Panc1 (cell line): Measurements from ENCODE around the gene ACSL1. TPM values are rescaled to one million over a fixed set of nuclear protein-coding genes. Genes with fewer than 3 reads are reported as not detected.

ENCODE experiments used
- ATAC-seq: fragments of 200-7000 bp; cut with Tn5 transposase; 2 replicates; pipeline ENCODE4 v1.9.1; 2020; ENCODE audit warnings: mild to moderate bottlenecking, moderate library complexity
- BruUV-seq: library from RNA; stranded (reverse); fragments of 400-500 nt; replicated peaks from 2 replicates; lab custom pipeline; 2021; lab: Mats Ljungman, UMichigan
- CTCF ChIA-PET: fragments of 300-600 bp; sonication (Branson Sonifier 250); formaldehyde crosslinking; loops from one replicate; lab custom pipeline; 2022; ENCODE audit warnings: antibody characterized with exemption; lab: Charles Lee
- POLR2A ChIA-PET: fragments of 300-600 bp; sonication (Branson Sonifier 250); formaldehyde crosslinking; loops from one replicate; lab custom pipeline; 2022; ENCODE audit warnings: antibody characterized with exemption; lab: Charles Lee
- DNase-seq: peaks from one replicate; pipeline ENCODE4 v3.0.0-alpha.2; 2010; ENCODE audit warnings: low read depth, low spot score
- H3K27ac ChIP-seq: 2 replicates; pipeline ENCODE4 v1.5.1; 2011; ENCODE audit warnings: mild to moderate bottlenecking, low read length, inconsistent platforms
- H3K27me3 ChIP-seq: fragments of 200-500 bp; sonication (Bioruptor generic); 2 replicates; pipeline ENCODE4 v1.6.0; 2014; ENCODE audit warnings: low read length, inconsistent platforms; ENCODE audit not compliant: control insufficient read depth, insufficient read depth
- H3K36me3 ChIP-seq: fragments of 200-500 bp; sonication (Bioruptor generic); 2 replicates; pipeline ENCODE4 v1.5.1; 2014; ENCODE audit warnings: inconsistent platforms, mild to moderate bottlenecking, low read length, moderate library complexity; ENCODE audit not compliant: control insufficient read depth, insufficient read depth
- H3K4me1 ChIP-seq: 2 replicates; pipeline ENCODE4 v1.5.1; 2011; ENCODE audit warnings: inconsistent platforms, mild to moderate bottlenecking, low read length, moderate library complexity; ENCODE audit not compliant: control insufficient read depth, insufficient read depth
- H3K4me3 ChIP-seq, 2 experiments: 2 replicates each; pipeline ENCODE4 v1.5.1; 2011 to 2012; ENCODE audit warnings: low read depth in 2 of 2, low read length in 2 of 2, mild to moderate bottlenecking in 2 of 2, inconsistent platforms in 1 of 2, moderate library complexity in 1 of 2
- H3K9me3 ChIP-seq: fragments of 200-500 bp; sonication (Bioruptor generic); 2 replicates; pipeline ENCODE4 v1.5.1; 2014; ENCODE audit warnings: low read depth, mild to moderate bottlenecking, inconsistent platforms, low read length, moderate library complexity; ENCODE audit not compliant: control insufficient read depth, insufficient read depth
- POLR2AphosphoS5 ChIP-seq: IDR thresholded peaks from 2 replicates; pipeline ENCODE4 v1.6.1; 2012; ENCODE audit warnings: mild to moderate bottlenecking, low read depth, low read length, moderate library complexity
- REST ChIP-seq, 2 experiments: IDR thresholded peaks; 2 replicates each; pipeline ENCODE4 v1.6.1; 2011 to 2012; ENCODE audit warnings: low read depth in 2 of 2, control low read depth in 1 of 2, low read length in 1 of 2, mild to moderate bottlenecking in 1 of 2, moderate library complexity in 1 of 2; ENCODE audit not compliant: insufficient read depth in 1 of 2
- SIN3A ChIP-seq: IDR thresholded peaks from 2 replicates; pipeline ENCODE4 v1.6.1; 2012; ENCODE audit warnings: low read depth, mild to moderate bottlenecking, low read length, moderate library complexity, borderline replicate concordance; ENCODE audit not compliant: insufficient read depth
- TCF7L2 ChIP-seq: IDR thresholded peaks from 2 replicates; pipeline ENCODE4 v1.6.1; 2011; ENCODE audit warnings: mild to moderate bottlenecking, low read depth, low read length, inconsistent platforms
- in situ Hi-C: cut with HindIII; loops from 2 replicates; pipeline ENCODE4 v1.10.0; 2016; ENCODE audit warnings: low sequenced_read_pairs, low pct_unique_long_range_greater_than_20kb
- intact Hi-C: fragments of 100-400 bp; cut with micrococcal nuclease; formaldehyde crosslinking; loops from one replicate; pipeline ENCODE4 v1.10.0; 2022; ENCODE audit not compliant: unreplicated experiment
- total RNA-seq: library from RNA; stranded (reverse); gene quantifications from one replicate; pipeline ENCODE4 v1.2.1, GENCODE V29; 2021; ENCODE audit not compliant: unreplicated experiment
- TF ChIP-seq, protein P1 (sequence below): fragments of 450-650 bp; IDR thresholded peaks from 2 replicates; pipeline ENCODE4 v1.5.1; 2017; ENCODE audit warnings: mild to moderate bottlenecking

Gene ACSL1
- total RNA-seq, 1 experiment from 2014 or later: 15.4 TPM

DNA sequence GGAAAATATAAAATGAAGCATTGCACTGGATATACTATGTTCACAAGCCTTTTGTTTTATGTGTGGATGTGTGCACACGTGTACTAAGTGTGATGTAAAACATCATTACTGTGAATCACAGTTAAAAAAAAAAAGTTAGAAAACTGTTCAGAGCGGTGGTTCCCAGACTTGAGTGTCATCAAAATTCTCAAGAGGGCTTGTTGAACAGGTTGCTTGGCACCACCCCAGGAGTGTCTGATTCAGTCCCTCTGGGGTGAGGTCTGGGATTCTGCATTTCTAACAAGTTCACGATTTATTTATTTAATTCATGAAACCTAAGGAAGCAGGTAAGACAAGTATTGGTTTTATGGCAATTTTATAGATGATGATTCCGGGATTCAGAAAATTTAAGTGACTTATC is 93.6 kb downstream of the ACSL1 start:
- H3K36me3 ChIP-seq: peaks cover 2% of the 10 kb centered on the region; the same call in 1 of the 2 replicates
- H3K27ac ChIP-seq: peak overlapping the region; percentile 81
- no peaks in the 10 kb centered on the region for H3K27me3 ChIP-seq
- H3K4me3 ChIP-seq: peak overlapping the region; percentile 90 to 94
- ChIA-PET CTCF (no interaction called here), POLR2A (interaction anchor here (0.6 kb wide), 1 partner anchor 258 kb away, joined by 5 read pairs; the partner anchor contains the start of gene IRF2)
- peaks cover 2% of the 10 kb centered on the region for H3K4me1 ChIP-seq
- in situ Hi-C loops (no loop called here), intact Hi-C loops (no loop called here)
- TF ChIP-seq TCF7L2 (no peak), SIN3A (no peak), REST (IDR thresholded peaks at IDR 0.05; ENCODE audit: insufficient read depth in 1 of 2, low read depth in 2 of 2, low read length in 1 of 2) (no peak), POLR2AphosphoS5 (no peak)
- TF ChIP-seq, protein P1, sequence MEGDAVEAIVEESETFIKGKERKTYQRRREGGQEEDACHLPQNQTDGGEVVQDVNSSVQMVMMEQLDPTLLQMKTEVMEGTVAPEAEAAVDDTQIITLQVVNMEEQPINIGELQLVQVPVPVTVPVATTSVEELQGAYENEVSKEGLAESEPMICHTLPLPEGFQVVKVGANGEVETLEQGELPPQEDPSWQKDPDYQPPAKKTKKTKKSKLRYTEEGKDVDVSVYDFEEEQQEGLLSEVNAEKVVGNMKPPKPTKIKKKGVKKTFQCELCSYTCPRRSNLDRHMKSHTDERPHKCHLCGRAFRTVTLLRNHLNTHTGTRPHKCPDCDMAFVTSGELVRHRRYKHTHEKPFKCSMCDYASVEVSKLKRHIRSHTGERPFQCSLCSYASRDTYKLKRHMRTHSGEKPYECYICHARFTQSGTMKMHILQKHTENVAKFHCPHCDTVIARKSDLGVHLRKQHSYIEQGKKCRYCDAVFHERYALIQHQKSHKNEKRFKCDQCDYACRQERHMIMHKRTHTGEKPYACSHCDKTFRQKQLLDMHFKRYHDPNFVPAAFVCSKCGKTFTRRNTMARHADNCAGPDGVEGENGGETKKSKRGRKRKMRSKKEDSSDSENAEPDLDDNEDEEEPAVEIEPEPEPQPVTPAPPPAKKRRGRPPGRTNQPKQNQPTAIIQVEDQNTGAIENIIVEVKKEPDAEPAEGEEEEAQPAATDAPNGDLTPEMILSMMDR: no peak
- ATAC-seq (no peak), DNase-seq (no peak)
- no TSS peak for BruUV-seq
- no peaks in the 10 kb centered on the region for H3K9me3 ChIP-seq

DNA sequence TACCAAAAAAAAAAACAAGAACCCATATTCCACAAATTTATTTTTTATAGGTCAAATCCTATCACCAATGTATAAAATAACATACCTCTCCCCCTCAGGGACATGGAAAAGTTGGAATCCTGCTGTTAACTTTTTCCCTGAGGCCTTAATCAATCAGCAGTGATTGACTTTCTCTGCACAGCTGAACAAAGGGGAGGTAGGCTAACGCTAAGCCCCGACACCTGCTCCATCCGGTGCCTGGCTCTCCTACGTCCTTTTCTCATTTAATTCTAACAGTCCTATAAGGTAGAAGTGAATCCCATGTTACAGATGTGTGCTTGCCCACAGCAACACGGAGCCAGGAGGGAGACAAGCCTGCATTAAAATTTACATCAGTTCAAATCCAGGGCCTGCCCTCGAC is 94.7 kb downstream of the ACSL1 start:
- intact Hi-C loops (no loop called here), in situ Hi-C loops (no loop called here)
- Histone ChIP-seq H3K9me3 (no peaks in the 10 kb centered on the region), H3K27me3 (no peaks in the 10 kb centered on the region), H3K27ac (peak overlapping the region; percentile 44; the same call in 1 of the 2 replicates), H3K4me1 (peaks cover 2% of the 10 kb centered on the region), H3K36me3 (peaks cover 2% of the 10 kb centered on the region; the same call in 1 of the 2 replicates), H3K4me3 (no peak overlapping the region)
- ATAC-seq (no peak), DNase-seq (no peak)
- ChIA-PET CTCF (no interaction called here), POLR2A (no interaction called here)
- BruUV-seq: no TSS peak
- TF ChIP-seq, protein P1: no peak
- TF ChIP-seq SIN3A (no peak), REST (IDR thresholded peaks at IDR 0.05; ENCODE audit: insufficient read depth in 1 of 2, low read depth in 2 of 2, low read length in 1 of 2) (no peak), POLR2AphosphoS5 (no peak), TCF7L2 (no peak)
